DMS153 treated with DMSO at 0.1 percent for 48 hours (cell line): ENCODE results near the gene SPTLC1.
"Not testable (repeated sequence)": the region's sequence is repeated elsewhere in the genome, so short reads cannot be mapped to it uniquely, and the experiment has no call there.

ENCODE experiments used
- DNase-seq: peaks from one replicate; lab custom pipeline; 2025; ENCODE audit not compliant: unreplicated experiment; lab: John Stamatoyannopoulos, UW

The SPTLC1 gene

GRCh38 chr9:92115071-92115858, at the start of gene SPTLC1:
Gene SPTLC1 (minus strand): TSS chr9:92115413. CDS start chr9:92115370, 43 bp downstream.
- peak; percentile 87 for DNase-seq

- no peak for DNase-seq
Measured at GRCh38 chr9:92164975-92165374, 49.8 kb upstream of the SPTLC1 start.

GRCh38 chr9:92164490-92164889, 49.3 kb upstream of the SPTLC1 start:
- no peak for DNase-seq

GRCh38 chr9:92163276-92163675, 48.1 kb upstream of the SPTLC1 start:
- no peak for DNase-seq

GRCh38 chr9:92160786-92161185, 45.6 kb upstream of the SPTLC1 start:
- no peak for DNase-seq

GRCh38 chr9:92159058-92159457, 43.8 kb upstream of the SPTLC1 start:
- no peak for DNase-seq

GRCh38 chr9:92158097-92158601, 42.9 kb upstream of the SPTLC1 start:
- DNase-seq: no peak

GRCh38 chr9:92155736-92156135, 40.5 kb upstream of the SPTLC1 start:
- not testable (repeated sequence) for DNase-seq

GRCh38 chr9:92155221-92155620, 40.0 kb upstream of the SPTLC1 start:
- no peak for DNase-seq

GRCh38 chr9:92153466-92154415, 38.5 kb upstream of the SPTLC1 start:
- not testable (repeated sequence) for DNase-seq

GRCh38 chr9:92151691-92152393, 36.6 kb upstream of the SPTLC1 start:
- peak; percentile 20 for DNase-seq

- not testable (repeated sequence) for DNase-seq
Measured at GRCh38 chr9:92150501-92151470, 35.6 kb upstream of the SPTLC1 start.

GRCh38 chr9:92147852-92148180, 32.6 kb upstream of the SPTLC1 start:
- no peak for DNase-seq

- peak; percentile 51 for DNase-seq
Measured at GRCh38 chr9:92147030-92147851, 32.0 kb upstream of the SPTLC1 start.

- DNase-seq: no peak
Measured at GRCh38 chr9:92146610-92147009, 31.4 kb upstream of the SPTLC1 start.

- not testable (repeated sequence) for DNase-seq
Measured at GRCh38 chr9:92145784-92146183, 30.6 kb upstream of the SPTLC1 start.

- no peak for DNase-seq
Measured at GRCh38 chr9:92142329-92142728, 27.1 kb upstream of the SPTLC1 start.

- DNase-seq: peak; percentile 9
Measured at GRCh38 chr9:92141144-92142129, 26.2 kb upstream of the SPTLC1 start.
